ENCODE data around the gene EXT2. TPM values are rescaled to one million over a fixed set of nuclear protein-coding genes. Genes with fewer than 3 reads are reported as not detected.

The EXT2 gene
- total RNA-seq, 3 donors from 2014 or later (not counting 1 experiment from before 2014, with no cell fraction given): 44.2 to 50.3 (median 45.8) TPM

DNA sequence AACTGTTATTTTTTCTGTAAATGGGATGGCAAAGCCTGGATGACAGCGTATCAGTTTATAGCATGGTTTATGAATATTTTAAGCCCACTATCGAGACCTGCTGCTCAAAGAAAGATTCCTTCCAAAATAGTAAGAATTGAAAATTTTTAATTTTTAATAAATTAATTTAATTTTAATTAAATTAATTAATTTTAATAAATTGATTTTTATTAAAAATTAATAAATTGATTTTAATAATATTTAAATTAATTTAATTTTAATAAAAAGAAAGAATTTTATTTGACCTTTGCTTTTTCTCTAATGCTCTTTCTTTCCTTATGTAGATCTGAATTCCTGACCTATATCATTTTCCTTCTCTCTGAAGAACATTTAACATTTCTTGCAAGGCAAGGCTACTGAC lies 62.9 kb downstream of the EXT2 start:
- no peaks in the 10 kb centered on the region for H3K4me1 ChIP-seq (ENCODE audit: control insufficient read depth, insufficient read depth, low read length)
- H3K4me1 Mint-ChIP-seq: peaks cover 12 to 43% of the 10 kb centered on the region in 2 donors
- H3K4me3 Mint-ChIP-seq: no peak overlapping the region
- TF ChIP-seq, protein P1, sequence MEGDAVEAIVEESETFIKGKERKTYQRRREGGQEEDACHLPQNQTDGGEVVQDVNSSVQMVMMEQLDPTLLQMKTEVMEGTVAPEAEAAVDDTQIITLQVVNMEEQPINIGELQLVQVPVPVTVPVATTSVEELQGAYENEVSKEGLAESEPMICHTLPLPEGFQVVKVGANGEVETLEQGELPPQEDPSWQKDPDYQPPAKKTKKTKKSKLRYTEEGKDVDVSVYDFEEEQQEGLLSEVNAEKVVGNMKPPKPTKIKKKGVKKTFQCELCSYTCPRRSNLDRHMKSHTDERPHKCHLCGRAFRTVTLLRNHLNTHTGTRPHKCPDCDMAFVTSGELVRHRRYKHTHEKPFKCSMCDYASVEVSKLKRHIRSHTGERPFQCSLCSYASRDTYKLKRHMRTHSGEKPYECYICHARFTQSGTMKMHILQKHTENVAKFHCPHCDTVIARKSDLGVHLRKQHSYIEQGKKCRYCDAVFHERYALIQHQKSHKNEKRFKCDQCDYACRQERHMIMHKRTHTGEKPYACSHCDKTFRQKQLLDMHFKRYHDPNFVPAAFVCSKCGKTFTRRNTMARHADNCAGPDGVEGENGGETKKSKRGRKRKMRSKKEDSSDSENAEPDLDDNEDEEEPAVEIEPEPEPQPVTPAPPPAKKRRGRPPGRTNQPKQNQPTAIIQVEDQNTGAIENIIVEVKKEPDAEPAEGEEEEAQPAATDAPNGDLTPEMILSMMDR (IDR thresholded peaks at IDR 0.05): no peak
- intact Hi-C loops (cut with micrococcal nuclease): no loop called here
- DNase-seq: no peak
- H3K27me3 ChIP-seq (ENCODE audit: control insufficient read depth, insufficient read depth, low read length): no peaks in the 10 kb centered on the region
- no peak for ATAC-seq
- peaks cover 10% of the 10 kb centered on the region for H3K36me3 Mint-ChIP-seq
- 86% methylated on average over 1 of the region's 2 CpGs for WGBS (ENCODE audit: insufficient coverage)
- H3K4me3 ChIP-seq (ENCODE audit: low read length): no peak overlapping the region
- no peaks in the 10 kb centered on the region for H3K9me3 Mint-ChIP-seq
- peaks cover 3% of the 10 kb centered on the region for H3K9me3 ChIP-seq (ENCODE audit: control insufficient read depth, insufficient read depth, low read length)
- no peaks in the 10 kb centered on the region for H3K27me3 Mint-ChIP-seq (ENCODE audit: low read depth in 2 of 2)
- no peaks in the 10 kb centered on the region for H3K36me3 ChIP-seq (ENCODE audit: control insufficient read depth, insufficient read depth, low read length)
- H3K27ac Mint-ChIP-seq: no peak overlapping the region
- H3K27ac ChIP-seq (ENCODE audit: low read length): no peak overlapping the region

DNA sequence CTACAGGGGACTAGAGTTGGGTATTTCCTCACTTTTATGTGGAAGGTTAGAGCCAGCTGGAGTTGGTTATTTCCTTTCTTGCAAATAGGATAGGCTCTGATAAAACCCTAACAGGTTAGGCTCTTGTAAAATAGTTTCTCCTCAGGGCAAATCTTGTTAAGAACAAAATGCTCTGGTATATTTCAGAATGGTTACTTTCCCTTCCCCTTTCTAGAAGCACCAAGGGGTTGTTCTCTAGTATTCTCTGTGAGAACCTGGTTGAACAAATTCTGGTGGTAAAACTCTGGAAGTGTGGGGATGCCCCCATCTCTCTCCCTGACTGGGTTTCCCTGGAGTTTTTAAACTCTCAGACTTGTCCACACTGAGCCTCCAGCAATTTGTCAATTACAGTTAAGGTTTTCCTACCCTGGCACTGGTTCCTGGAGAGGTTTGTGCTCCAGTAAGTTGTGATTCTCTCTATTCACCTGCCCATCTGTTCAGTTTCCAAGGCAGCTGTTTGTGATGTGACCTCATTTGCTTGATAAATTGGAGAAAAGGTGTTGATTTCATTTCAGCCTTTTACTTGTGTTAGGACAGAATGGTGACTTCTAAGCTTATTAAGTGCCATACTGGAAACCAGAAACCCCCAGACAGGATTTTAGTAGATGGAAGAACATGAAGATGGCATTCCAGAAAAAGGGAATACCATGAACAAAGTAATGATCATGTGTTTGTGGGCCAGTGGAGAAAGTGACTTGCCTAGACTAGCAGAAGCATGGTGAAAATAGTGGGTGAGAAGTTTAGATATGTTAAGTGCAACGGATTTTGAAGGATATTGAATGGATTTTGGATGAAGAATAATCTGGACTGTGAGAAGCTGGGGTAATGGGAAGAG lies 64.6 kb downstream of the EXT2 start:
- Mint-ChIP-seq H3K9me3 (no peaks in the 10 kb centered on the region), H3K4me1 (peaks cover 16 to 43% of the 10 kb centered on the region in 2 donors), H3K27me3 (ENCODE audit: low read depth in 2 of 2) (no peaks in the 10 kb centered on the region), H3K4me3 (no peak overlapping the region), H3K36me3 (peaks cover 10% of the 10 kb centered on the region), H3K27ac (no peak overlapping the region)
- H3K27ac ChIP-seq (ENCODE audit: low read length): no peak overlapping the region
- no peaks in the 10 kb centered on the region for H3K27me3 ChIP-seq (ENCODE audit: control insufficient read depth, insufficient read depth, low read length)
- H3K4me1 ChIP-seq (ENCODE audit: control insufficient read depth, insufficient read depth, low read length): no peaks in the 10 kb centered on the region
- peaks cover 3% of the 10 kb centered on the region for H3K9me3 ChIP-seq (ENCODE audit: control insufficient read depth, insufficient read depth, low read length)
- TF ChIP-seq, protein P1 (IDR thresholded peaks at IDR 0.05): no peak
- DNase-seq (no peak), ATAC-seq (no peak)
- 96% methylated on average over 1 of the region's 1 CpG for WGBS (ENCODE audit: insufficient coverage)
- intact Hi-C loops (cut with micrococcal nuclease): no loop called here
- no peak overlapping the region for H3K4me3 ChIP-seq (ENCODE audit: low read length)
- no peaks in the 10 kb centered on the region for H3K36me3 ChIP-seq (ENCODE audit: control insufficient read depth, insufficient read depth, low read length)

DNA sequence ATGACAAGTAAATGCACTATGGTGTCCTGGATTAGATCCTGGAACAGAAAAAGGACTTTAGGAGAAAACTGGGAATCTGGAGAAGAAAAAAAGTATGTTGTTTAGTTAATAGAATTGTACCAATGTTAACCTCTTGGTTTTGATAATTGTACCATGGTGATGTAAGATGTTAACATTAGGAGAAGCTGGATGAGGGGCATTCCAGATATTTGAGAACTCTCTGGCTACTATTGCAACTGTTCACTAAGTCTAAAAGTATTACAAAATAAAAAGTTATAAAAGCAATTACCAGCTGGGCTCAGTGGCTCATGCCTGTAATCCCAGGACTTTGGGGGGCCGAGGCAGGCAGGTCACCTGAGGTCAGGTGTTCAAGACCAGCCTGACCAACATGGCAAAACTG lies 66.5 kb downstream of the EXT2 start:
- H3K36me3 ChIP-seq (ENCODE audit: control insufficient read depth, insufficient read depth, low read length): no peaks in the 10 kb centered on the region
- no peak overlapping the region for H3K4me3 ChIP-seq (ENCODE audit: low read length)
- no peak for DNase-seq
- no peak overlapping the region for H3K4me3 Mint-ChIP-seq
- no peaks in the 10 kb centered on the region for H3K9me3 Mint-ChIP-seq
- H3K4me1 Mint-ChIP-seq: peaks cover 16 to 34% of the 10 kb centered on the region in 2 donors
- H3K27ac ChIP-seq (ENCODE audit: low read length): no peak overlapping the region
- TF ChIP-seq, protein P1 (IDR thresholded peaks at IDR 0.05): no peak
- 100% methylated on average over 1 of the region's 1 CpG for WGBS (ENCODE audit: insufficient coverage)
- H3K27me3 ChIP-seq (ENCODE audit: control insufficient read depth, insufficient read depth, low read length): no peaks in the 10 kb centered on the region
- peaks cover 3% of the 10 kb centered on the region for H3K9me3 ChIP-seq (ENCODE audit: control insufficient read depth, insufficient read depth, low read length)
- no peaks in the 10 kb centered on the region for H3K27me3 Mint-ChIP-seq (ENCODE audit: low read depth in 2 of 2)
- H3K36me3 Mint-ChIP-seq: peaks cover 10% of the 10 kb centered on the region
- ATAC-seq: no peak
- intact Hi-C loops (cut with micrococcal nuclease): no loop called here
- H3K4me1 ChIP-seq (ENCODE audit: control insufficient read depth, insufficient read depth, low read length): no peaks in the 10 kb centered on the region
- H3K27ac Mint-ChIP-seq: no peak overlapping the region

All from natural killer cell (primary cell).